ENCODE results near the gene KCNIP4. TPM values are rescaled to one million over a fixed set of nuclear protein-coding genes. Genes with fewer than 3 reads are reported as not detected.

The KCNIP4 gene
- total RNA-seq, 1 donor from 2014 or later, result not detected

DNA sequence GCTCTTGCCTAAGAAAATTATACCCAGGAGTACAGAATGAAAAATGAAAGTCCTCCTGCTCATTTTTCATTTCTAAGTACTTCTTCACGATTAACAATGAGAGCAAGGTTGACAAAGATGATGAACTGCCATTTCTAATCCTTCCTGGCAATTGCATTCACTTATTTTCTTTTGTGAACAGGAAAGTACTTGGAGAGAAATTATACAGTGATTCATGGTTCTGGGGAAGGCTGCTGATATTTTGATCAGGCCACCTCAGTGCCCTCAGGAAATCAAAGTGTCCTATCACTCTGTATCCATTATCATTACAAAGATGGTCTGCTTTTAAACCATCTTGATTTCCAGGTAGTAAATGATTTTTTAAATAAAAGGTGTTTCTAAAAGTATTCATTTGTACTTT is 780.9 kb downstream of the KCNIP4 start:
- TF ChIP-seq CTCF (IDR thresholded peaks at IDR 0.05), result no peak
- no peak overlapping the region for H3K4me3 ChIP-seq
- intact Hi-C loops (cut with DNase I), result no loop called here
- DNase-seq (no peak), ATAC-seq (no peak)
- H3K27ac ChIP-seq, result no peak overlapping the region
- H3K9me3 ChIP-seq, result no peaks in the 10 kb centered on the region
- no peaks in the 10 kb centered on the region for H3K27me3 ChIP-seq (ENCODE audit: low read depth)
- H3K4me1 ChIP-seq, result no peaks in the 10 kb centered on the region
- H3K36me3 ChIP-seq, result no peaks in the 10 kb centered on the region

- intact Hi-C loops (cut with DNase I), result no loop called here
- Histone ChIP-seq H3K4me1 (no peaks in the 10 kb centered on the region), H3K27ac (no peak overlapping the region), H3K4me3 (no peak overlapping the region), H3K9me3 (no peaks in the 10 kb centered on the region), H3K36me3 (no peaks in the 10 kb centered on the region), H3K27me3 (ENCODE audit: low read depth) (no peaks in the 10 kb centered on the region)
- no peak for DNase-seq
- TF ChIP-seq CTCF (IDR thresholded peaks at IDR 0.05), result no peak
- no peak for ATAC-seq
Measured at GRCh38 chr4:21155367-21155766, 793.2 kb downstream of the KCNIP4 start.

DNA sequence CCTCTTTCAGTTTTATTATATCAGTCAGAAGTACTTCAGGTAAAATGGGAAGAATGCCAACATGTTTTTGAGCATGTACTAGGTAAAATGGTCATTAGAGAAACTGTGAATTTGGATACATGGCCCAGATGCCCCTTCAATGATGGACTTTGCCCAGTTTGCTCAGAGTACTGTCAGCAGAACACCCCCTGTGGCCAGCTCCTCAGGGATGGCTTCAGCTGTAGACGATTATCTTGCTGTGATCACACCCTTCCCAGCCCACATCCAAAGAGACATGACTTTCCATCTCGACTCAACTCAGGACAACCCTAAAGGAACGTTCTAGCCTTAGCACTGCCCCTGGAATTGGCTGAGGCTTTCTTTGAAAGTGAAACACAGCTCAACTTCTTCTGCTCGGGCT is 809.2 kb downstream of the KCNIP4 start:
- H3K27ac ChIP-seq, result no peak overlapping the region
- no peaks in the 10 kb centered on the region for H3K9me3 ChIP-seq
- H3K36me3 ChIP-seq, result no peaks in the 10 kb centered on the region
- H3K27me3 ChIP-seq (ENCODE audit: low read depth), result no peaks in the 10 kb centered on the region
- TF ChIP-seq CTCF (IDR thresholded peaks at IDR 0.05), result no peak
- intact Hi-C loops (cut with DNase I), result no loop called here
- no peak overlapping the region for H3K4me3 ChIP-seq
- DNase-seq (no peak), ATAC-seq (no peak)
- H3K4me1 ChIP-seq, result no peaks in the 10 kb centered on the region

- Histone ChIP-seq H3K4me3 (no peak overlapping the region), H3K4me1 (no peaks in the 10 kb centered on the region), H3K27ac (no peak overlapping the region), H3K9me3 (no peaks in the 10 kb centered on the region), H3K27me3 (ENCODE audit: low read depth) (no peaks in the 10 kb centered on the region), H3K36me3 (no peaks in the 10 kb centered on the region)
- DNase-seq (no peak), ATAC-seq (no peak)
- TF ChIP-seq CTCF (IDR thresholded peaks at IDR 0.05), result no peak
- intact Hi-C loops (cut with DNase I), result no loop called here
Measured at GRCh38 chr4:21136051-21136630, 812.4 kb downstream of the KCNIP4 start.

- intact Hi-C loops (cut with DNase I), result no loop called here
- H3K4me3 ChIP-seq, result no peak overlapping the region
- no peaks in the 10 kb centered on the region for H3K4me1 ChIP-seq
- H3K9me3 ChIP-seq, result no peaks in the 10 kb centered on the region
- H3K27me3 ChIP-seq (ENCODE audit: low read depth), result no peaks in the 10 kb centered on the region
- DNase-seq, result no peak
- no peak overlapping the region for H3K27ac ChIP-seq
- TF ChIP-seq CTCF (IDR thresholded peaks at IDR 0.05), result peak; percentile 18
- ATAC-seq, result peak in 1 of 2 donors; percentile 38
- H3K36me3 ChIP-seq, result no peaks in the 10 kb centered on the region
Measured at GRCh38 chr4:21134994-21135393, 813.6 kb downstream of the KCNIP4 start.

DNA sequence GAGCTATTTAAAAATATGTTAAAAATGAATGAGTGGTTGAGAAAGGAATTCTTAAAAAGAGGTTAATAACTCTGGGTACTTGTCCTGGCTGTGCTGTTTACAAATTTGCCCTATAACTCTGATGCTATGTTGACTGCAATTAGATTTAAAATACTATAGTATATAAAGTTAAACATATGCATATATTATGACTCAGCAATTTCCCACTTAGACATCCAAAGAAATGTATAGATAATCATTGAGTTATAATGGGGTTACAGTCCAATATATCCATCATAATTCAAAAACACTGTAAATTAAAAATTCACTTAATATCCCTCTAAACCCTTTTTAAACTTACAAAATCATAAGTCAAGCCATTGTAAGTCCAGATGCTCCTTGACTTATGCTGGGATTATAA is 818.0 kb downstream of the KCNIP4 start:
- ATAC-seq, result no peak
- no peaks in the 10 kb centered on the region for H3K36me3 ChIP-seq
- H3K9me3 ChIP-seq, result no peaks in the 10 kb centered on the region
- DNase-seq, result no peak
- H3K27ac ChIP-seq, result no peak overlapping the region
- intact Hi-C loops (cut with DNase I), result no loop called here
- H3K4me3 ChIP-seq, result no peak overlapping the region
- no peak for TF ChIP-seq CTCF (IDR thresholded peaks at IDR 0.05)
- no peaks in the 10 kb centered on the region for H3K4me1 ChIP-seq
- no peaks in the 10 kb centered on the region for H3K27me3 ChIP-seq (ENCODE audit: low read depth)

Data from lower lobe of right lung (tissue), 2 donors.